T-helper 1 cell treated with Interleukin-12 subunit alpha and Interleukin-12 subunit beta and Interleukin-4 antibody, amounts not matched to agents 30 ng/mL and 1 ng/mL, for 36 hours (primary cell): ENCODE data around the gene CHURC1. TPM values are rescaled to one million over a fixed set of nuclear protein-coding genes. Genes with fewer than 3 reads are reported as not detected.

ENCODE experiments used
- intact Hi-C: fragments of 100-400 bp; cut with micrococcal nuclease; formaldehyde crosslinking; loops from one replicate; pipeline ENCODE4 v1.15.1; 2024
- total RNA-seq: library from RNA; stranded (reverse); gene quantifications from 2 replicates; pipeline ENCODE4 v1.2.3, GENCODE V29; 2022

Gene CHURC1
- total RNA-seq, 1 donor from 2014 or later: 57.8 TPM

- intact Hi-C loops: no loop called here
Measured at GRCh38 chr14:64906022-64906421, 8.2 kb upstream of the CHURC1 start.

GRCh38 chr14:64910847-64911495 lies 3.3 kb upstream of the CHURC1 start:
- intact Hi-C loops: loop anchor here (5.0 kb wide), 2 partner anchors 574 to 941 kb away; no protein-coding TSS in a partner anchor

GRCh38 chr14:64912261-64912660 lies 2.0 kb upstream of the CHURC1 start:
- intact Hi-C loops: loop anchor here (5.0 kb wide), 2 partner anchors 575 to 940 kb away; no protein-coding TSS in a partner anchor

- intact Hi-C loops: loop anchor here (5.0 kb wide), 2 partner anchors 576 to 939 kb away; no protein-coding TSS in a partner anchor
Measured at GRCh38 chr14:64913477-64913876, 778 bp upstream of the CHURC1 start.

- intact Hi-C loops: no loop called here
Measured at GRCh38 chr14:64915029-64915424, 772 bp downstream of the CHURC1 start.

- intact Hi-C loops: no loop called here
Measured at GRCh38 chr14:64915797-64916196, 1.5 kb downstream of the CHURC1 start.

GRCh38 chr14:64918216-64918615 lies 4.0 kb downstream of the CHURC1 start:
- intact Hi-C loops: no loop called here

- intact Hi-C loops: no loop called here
Measured at GRCh38 chr14:64919215-64919614, 5.0 kb downstream of the CHURC1 start.

GRCh38 chr14:64919618-64920017 lies 5.4 kb downstream of the CHURC1 start:
- intact Hi-C loops: loop anchor here (10.0 kb wide), 1 partner anchor 1585 kb away; the partner anchor contains the start of gene GPHN

GRCh38 chr14:64920465-64920864 lies 6.2 kb downstream of the CHURC1 start:
- intact Hi-C loops: loop anchor here (10.0 kb wide), 1 partner anchor 1584 kb away; the partner anchor contains the start of gene GPHN

GRCh38 chr14:64923015-64923414 lies 8.8 kb downstream of the CHURC1 start:
- intact Hi-C loops: loop anchor here (10.0 kb wide), 1 partner anchor 1582 kb away; the partner anchor contains the start of gene GPHN

GRCh38 chr14:64926398-64926995 lies 12.2 kb downstream of the CHURC1 start:
- intact Hi-C loops: loop anchor here (5.0 to 10.0 kb wide), 2 partner anchors 176 to 1578 kb away; partner anchors contain the start of genes GPHN and MAX

GRCh38 chr14:64927031-64927430 lies 12.8 kb downstream of the CHURC1 start:
- intact Hi-C loops: loop anchor here (5.0 to 10.0 kb wide), 2 partner anchors 175 to 1578 kb away; partner anchors contain the start of genes GPHN and MAX

- intact Hi-C loops: loop anchor here (1.0 to 10.0 kb wide), 5 partner anchors 14 to 1576 kb away; partner anchors contain the start of genes CHURC1, FNTB, GPHN and MAX
Measured at GRCh38 chr14:64928239-64929013, 14.2 kb downstream of the CHURC1 start.

GRCh38 chr14:64929014-64929359 lies 14.7 kb downstream of the CHURC1 start:
- intact Hi-C loops: loop anchor here (2.0 to 10.0 kb wide), 3 partner anchors 44 to 1576 kb away; partner anchors contain the start of genes GPHN, MAX and RAB15

GRCh38 chr14:64930085-64930843 lies 16.0 kb downstream of the CHURC1 start:
- intact Hi-C loops: no loop called here

GRCh38 chr14:64931123-64931522 lies 16.9 kb downstream of the CHURC1 start:
- intact Hi-C loops: no loop called here

GRCh38 chr14:64932231-64932630 lies 18.0 kb downstream of the CHURC1 start:
- intact Hi-C loops: no loop called here

GRCh38 chr14:64934338-64934929 lies 20.2 kb downstream of the CHURC1 start:
- intact Hi-C loops: no loop called here

GRCh38 chr14:64935508-64935907 lies 21.3 kb downstream of the CHURC1 start:
- intact Hi-C loops: no loop called here
